ENCODE measurements around the gene GPBAR1. TPM values are rescaled to one million over a fixed set of nuclear protein-coding genes. Genes with fewer than 3 reads are reported as not detected.

GPBAR1 gene
- total and polyA plus RNA-seq, 2 of the 8 experiments (the other 6 are each of a cell fraction or from before 2014, with no cell fraction given), result 0.32 to 0.59 TPM

DNA sequence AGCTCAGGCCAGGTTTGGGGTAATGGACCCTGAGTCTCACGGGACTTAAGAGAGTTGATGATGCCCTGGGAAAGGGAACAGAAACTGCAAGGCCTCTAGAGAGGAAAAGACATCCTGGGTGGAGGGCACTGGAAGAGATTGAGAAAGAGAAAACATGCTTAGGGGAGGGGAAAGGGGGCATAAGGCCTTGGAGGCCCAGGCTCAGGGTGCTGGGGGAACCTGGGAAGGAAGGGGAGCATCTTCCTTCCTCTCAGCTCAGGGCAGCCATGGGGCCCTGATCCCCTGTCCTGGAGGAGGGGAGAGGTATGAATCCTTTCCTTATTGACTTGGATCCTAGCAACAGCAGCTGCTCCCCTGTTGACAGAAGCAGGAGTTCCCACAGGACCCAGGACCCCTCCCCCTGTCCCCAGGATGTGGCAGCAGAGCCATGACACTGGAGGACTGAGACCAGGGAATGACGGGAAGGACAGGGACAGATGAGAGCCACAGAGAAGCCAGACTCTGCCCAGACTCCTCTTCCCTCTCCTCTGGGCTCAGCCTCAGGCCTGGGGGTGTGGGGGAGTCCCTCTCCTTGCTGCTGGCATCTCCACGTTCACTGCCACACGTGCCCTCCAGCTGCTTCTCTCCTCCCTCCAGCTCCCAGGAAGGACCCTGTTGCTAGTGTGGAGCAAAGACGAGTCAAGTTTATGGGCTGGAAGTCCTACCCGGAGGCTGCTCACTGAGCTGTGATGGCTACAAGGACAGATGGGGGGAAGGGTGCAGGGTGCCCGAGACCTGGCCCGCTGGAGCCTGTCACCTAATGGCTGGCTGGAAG lies 815 bp downstream of the GPBAR1 start:
- FAIRE-seq (no peak), DNase-seq (ENCODE audit: low read depth in 1 of 2, low spot score in 2 of 2) (no peak)
- 75% methylated on average over 8 of the region's 8 CpGs; no CpG with 5 or more reads in 1 of the 2 experiments for WGBS, 2 experiments (ENCODE audit: extremely low coverage in 1 of 2, insufficient coverage in 1 of 2, insufficient read length in 1 of 2, insufficient replicate concordance in 2 of 2, low coverage in 1 of 2, low lambda C conversion rate in 2 of 2, missing lambda C conversion rate in 1 of 2)
- Histone ChIP-seq H3K4me1 (replicated peaks in 1 of 4; ENCODE audit: control insufficient read depth in 3 of 4, insufficient read depth in 4 of 4, low read length in 3 of 4) (peaks cover 3 to 22% (median 15%) of the 10 kb centered on the region in 4 experiments), H3K27me3 (replicated peaks in 1 of 4; ENCODE audit: control insufficient read depth in 3 of 4, extremely low read depth in 1 of 4, insufficient read depth in 3 of 4, low read length in 3 of 4) (no peaks in the 10 kb centered on the region), H4K8ac (ENCODE audit: extremely low read depth, insufficient read depth, low read length) (no peak overlapping the region), H2BK12ac (ENCODE audit: low read depth, low read length) (no peak overlapping the region), H3K79me2 (ENCODE audit: control insufficient read depth in 1 of 2, insufficient read depth in 2 of 2, low read length in 2 of 2) (no peaks in the 10 kb centered on the region), H2BK5ac (ENCODE audit: low read depth, low read length) (peak overlapping the region; percentile 49; the same call in 1 of the 2 replicates), H2BK120ac (replicated peaks; ENCODE audit: low read depth, low read length) (no peak overlapping the region), H3K23me2 (ENCODE audit: low read depth, low read length) (no peaks in the 10 kb centered on the region), H3K79me1 (ENCODE audit: low read depth, low read length) (no peaks in the 10 kb centered on the region), H4K91ac (replicated peaks; ENCODE audit: insufficient read length, low read length) (no peak overlapping the region), H3K4me3 (ENCODE audit: extremely low read depth in 1 of 4, insufficient read depth in 2 of 4, low read depth in 3 of 4, low read length in 4 of 4) (no peak overlapping the region; a peak in 1 of 8 replicates), H3K27ac (ENCODE audit: low read depth, low read length) (no peak overlapping the region), H2BK15ac (ENCODE audit: low read length) (no peak overlapping the region), H2AFZ (ENCODE audit: low read length) (no peak overlapping the region), H3K9me3 (ENCODE audit: insufficient read depth in 2 of 2, low read depth in 1 of 2, low read length in 1 of 2) (no peaks in the 10 kb centered on the region), H3K4ac (replicated peaks; ENCODE audit: insufficient read length, low read depth, low read length) (peak overlapping the region; percentile 41), H4K20me1 (replicated peaks in 1 of 2; ENCODE audit: control insufficient read depth in 1 of 2, insufficient read depth in 2 of 2, low read length in 2 of 2) (peaks cover 0 to 13% of the 10 kb centered on the region in 2 experiments), H2AK5ac (ENCODE audit: low read depth, low read length) (no peak overlapping the region), H3K9ac (replicated peaks in 1 of 4; ENCODE audit: extremely low read depth in 1 of 4, low read depth in 3 of 4, low read length in 3 of 4) (peak overlapping the region in 1 of 4 experiments; percentile 22; a peak in 2 of 7 replicates), H3K23ac (ENCODE audit: insufficient read length) (no peak overlapping the region), H3K18ac (ENCODE audit: extremely low read depth, low read length) (no peak overlapping the region), H3K56ac (replicated peaks; ENCODE audit: insufficient read length, low read depth, low read length) (no peak overlapping the region), H3K36me3 (ENCODE audit: control insufficient read depth in 2 of 4, insufficient read depth in 4 of 4, low read length in 3 of 4) (peaks cover 12 to 29% (median 18%) of the 10 kb centered on the region in 4 experiments; a peak in 7 of 8 replicates), H3K14ac (ENCODE audit: insufficient read length) (no peak overlapping the region), H4K5ac (ENCODE audit: insufficient read length, low read depth, low read length) (no peak overlapping the region), H2BK20ac (ENCODE audit: low read length) (no peak overlapping the region), H3K4me2 (ENCODE audit: insufficient read depth in 1 of 2, low read depth in 2 of 2, low read length in 2 of 2) (peak overlapping the region; percentile 42 to 46; a peak in 2 of 4 replicates)
- TF ChIP-seq TBP (IDR thresholded peaks at IDR 0.05; ENCODE audit: low read depth, low read length) (no peak), POLR2AphosphoS5 (IDR thresholded peaks at IDR 0.05; ENCODE audit: low read depth, low read length) (no peak), SRF (IDR thresholded peaks at IDR 0.05; ENCODE audit: low read depth, low read length) (no peak), CHD2 (IDR thresholded peaks at IDR 0.05; ENCODE audit: low read length) (no peak), NRF1 (IDR thresholded peaks at IDR 0.05; ENCODE audit: low read depth, low read length) (no peak)
- CTCF ChIA-PET (ENCODE audit: partially characterized antibody), result interaction anchor here (1.2 to 9.0 kb wide), 5 partner anchors 12 to 188 kb away, joined by 4 to 81 read pairs (median 5); partner anchors contain the start of genes AAMP and PNKD
- POLR2A ChIA-PET (ENCODE audit: partially characterized antibody), result interaction anchor here (0.9 to 3.7 kb wide), 8 partner anchors 9 to 306 kb away, joined by 3 to 29 read pairs (median 4); partner anchors contain the start of genes AAMP, PNKD and USP37
